ENCODE data around the gene ECE1. TPM values are rescaled to one million over a fixed set of nuclear protein-coding genes. Genes with fewer than 3 reads are reported as not detected.

ECE1 gene
- total RNA-seq (2021; ENCODE audit: unreplicated experiment) (192 TPM), Bru-seq, nascent RNA (percentile 72 among the genes with signal in this experiment), BruChase-seq, experiment 1, labeled RNA remaining after a 2-hour chase (percentile 65 among the genes with signal in this experiment), BruChase-seq, experiment 2, labeled RNA remaining after a 6-hour chase (percentile 77 among the genes with signal in this experiment)
- polyA plus RNA-seq (2012; ENCODE audit: insufficient read length), result 250 TPM
- long read RNA-seq, full-length matches to known transcripts, result 116 of 310 reads
- long read RNA-seq, partial matches to known transcripts, result 40 of 310 reads
- long read RNA-seq, other reads (novel, unspliced or antisense), result 154 of 310 reads

DNA sequence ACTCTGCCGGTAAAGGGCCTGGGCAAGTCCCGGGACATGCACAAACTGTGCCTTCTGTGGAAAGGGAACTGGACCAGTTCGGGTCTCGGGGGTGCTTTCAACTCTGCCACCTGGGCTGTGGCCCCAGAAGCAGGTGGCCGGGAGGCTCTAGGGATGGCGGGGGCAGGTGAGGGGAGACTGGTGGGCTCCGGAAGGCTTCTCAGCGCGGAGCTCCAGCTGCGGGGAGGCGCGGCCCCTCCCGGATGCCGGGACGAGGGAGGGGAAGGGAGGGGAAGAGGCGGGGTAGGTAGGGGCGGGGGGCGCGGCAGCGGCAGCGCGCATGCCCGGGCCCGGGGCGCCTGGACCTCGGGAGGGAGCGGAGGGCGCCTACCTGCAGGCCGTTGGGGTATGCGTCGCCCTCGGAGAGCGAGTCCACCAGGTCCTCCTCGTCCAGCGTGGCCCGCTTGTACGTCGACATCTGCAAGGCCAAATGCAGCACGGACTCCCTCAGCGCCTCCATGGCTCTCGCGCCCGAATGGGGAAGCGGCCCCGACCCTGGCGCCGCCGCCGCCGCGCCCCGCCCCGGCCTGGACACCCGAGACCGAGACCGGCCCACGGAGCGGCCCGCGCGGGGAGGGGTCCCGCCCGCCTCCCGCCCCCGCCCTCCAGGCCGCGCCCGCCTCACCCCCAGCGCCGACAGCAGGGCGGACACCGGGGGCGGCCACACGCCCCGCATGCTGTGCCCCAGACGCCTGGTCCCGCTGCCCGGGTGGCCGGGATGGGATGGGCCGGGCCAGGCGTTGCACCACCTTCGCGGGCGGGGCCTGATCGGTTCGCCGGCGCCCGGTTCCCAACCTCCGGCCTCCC, at the start of gene ECE1:
Gene ECE1 (minus strand): TSS at position 764 of the 846 bp plus-strand sequence. CDS start 49 bp downstream, at position 715.
- Histone ChIP-seq H3K27me3 (ENCODE audit: control insufficient read depth, insufficient read depth, low read length) (no peaks in the 10 kb centered on the region), H3K27ac (ENCODE audit: low read length) (peak within 1 kb of the TSS; percentile 84), H3K9me3 (ENCODE audit: control insufficient read depth, insufficient read depth, low read depth, low read length) (no peaks in the 10 kb centered on the region), H3K4me3 (ENCODE audit: low read depth in 2 of 2, low read length in 2 of 2) (peak within 1 kb of the TSS; percentile 66 to 85), H3K36me3 (ENCODE audit: control insufficient read depth, insufficient read depth, low read length) (no peaks in the 10 kb centered on the region), H3K4me1 (ENCODE audit: control insufficient read depth, insufficient read depth, low read length) (peaks cover 43% of the 10 kb centered on the region)
- ChIA-PET CTCF (no interaction called here), POLR2A (interaction anchor here (0.7 kb wide), 1 partner anchor 36 kb away, joined by 9 read pairs; no protein-coding TSS in a partner anchor)
- no peak for DNase-seq (ENCODE audit: low read depth, low spot score)
- peak; percentile 93 for ATAC-seq
- in situ Hi-C loops (cut with HindIII; ENCODE audit: low pct_unique_long_range_greater_than_20kb, low sequenced_read_pairs) (no loop called here), intact Hi-C loops (cut with micrococcal nuclease; ENCODE audit: unreplicated experiment) (no loop called here)
- TF ChIP-seq TCF7L2 (IDR thresholded peaks at IDR 0.05; ENCODE audit: low read depth, low read length), result no peak
- TF ChIP-seq, protein P1, sequence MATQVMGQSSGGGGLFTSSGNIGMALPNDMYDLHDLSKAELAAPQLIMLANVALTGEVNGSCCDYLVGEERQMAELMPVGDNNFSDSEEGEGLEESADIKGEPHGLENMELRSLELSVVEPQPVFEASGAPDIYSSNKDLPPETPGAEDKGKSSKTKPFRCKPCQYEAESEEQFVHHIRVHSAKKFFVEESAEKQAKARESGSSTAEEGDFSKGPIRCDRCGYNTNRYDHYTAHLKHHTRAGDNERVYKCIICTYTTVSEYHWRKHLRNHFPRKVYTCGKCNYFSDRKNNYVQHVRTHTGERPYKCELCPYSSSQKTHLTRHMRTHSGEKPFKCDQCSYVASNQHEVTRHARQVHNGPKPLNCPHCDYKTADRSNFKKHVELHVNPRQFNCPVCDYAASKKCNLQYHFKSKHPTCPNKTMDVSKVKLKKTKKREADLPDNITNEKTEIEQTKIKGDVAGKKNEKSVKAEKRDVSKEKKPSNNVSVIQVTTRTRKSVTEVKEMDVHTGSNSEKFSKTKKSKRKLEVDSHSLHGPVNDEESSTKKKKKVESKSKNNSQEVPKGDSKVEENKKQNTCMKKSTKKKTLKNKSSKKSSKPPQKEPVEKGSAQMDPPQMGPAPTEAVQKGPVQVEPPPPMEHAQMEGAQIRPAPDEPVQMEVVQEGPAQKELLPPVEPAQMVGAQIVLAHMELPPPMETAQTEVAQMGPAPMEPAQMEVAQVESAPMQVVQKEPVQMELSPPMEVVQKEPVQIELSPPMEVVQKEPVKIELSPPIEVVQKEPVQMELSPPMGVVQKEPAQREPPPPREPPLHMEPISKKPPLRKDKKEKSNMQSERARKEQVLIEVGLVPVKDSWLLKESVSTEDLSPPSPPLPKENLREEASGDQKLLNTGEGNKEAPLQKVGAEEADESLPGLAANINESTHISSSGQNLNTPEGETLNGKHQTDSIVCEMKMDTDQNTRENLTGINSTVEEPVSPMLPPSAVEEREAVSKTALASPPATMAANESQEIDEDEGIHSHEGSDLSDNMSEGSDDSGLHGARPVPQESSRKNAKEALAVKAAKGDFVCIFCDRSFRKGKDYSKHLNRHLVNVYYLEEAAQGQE (IDR thresholded peaks at IDR 0.05; ENCODE audit: insufficient read depth in 1 of 2, low read depth in 2 of 2, low read length in 1 of 2), result no peak
- peak; percentile 32; the same call in 1 of the 2 replicates for TF ChIP-seq SIN3A (IDR thresholded peaks at IDR 0.05; ENCODE audit: borderline replicate concordance, insufficient read depth, low read depth, low read length)
- TF ChIP-seq, protein P2, sequence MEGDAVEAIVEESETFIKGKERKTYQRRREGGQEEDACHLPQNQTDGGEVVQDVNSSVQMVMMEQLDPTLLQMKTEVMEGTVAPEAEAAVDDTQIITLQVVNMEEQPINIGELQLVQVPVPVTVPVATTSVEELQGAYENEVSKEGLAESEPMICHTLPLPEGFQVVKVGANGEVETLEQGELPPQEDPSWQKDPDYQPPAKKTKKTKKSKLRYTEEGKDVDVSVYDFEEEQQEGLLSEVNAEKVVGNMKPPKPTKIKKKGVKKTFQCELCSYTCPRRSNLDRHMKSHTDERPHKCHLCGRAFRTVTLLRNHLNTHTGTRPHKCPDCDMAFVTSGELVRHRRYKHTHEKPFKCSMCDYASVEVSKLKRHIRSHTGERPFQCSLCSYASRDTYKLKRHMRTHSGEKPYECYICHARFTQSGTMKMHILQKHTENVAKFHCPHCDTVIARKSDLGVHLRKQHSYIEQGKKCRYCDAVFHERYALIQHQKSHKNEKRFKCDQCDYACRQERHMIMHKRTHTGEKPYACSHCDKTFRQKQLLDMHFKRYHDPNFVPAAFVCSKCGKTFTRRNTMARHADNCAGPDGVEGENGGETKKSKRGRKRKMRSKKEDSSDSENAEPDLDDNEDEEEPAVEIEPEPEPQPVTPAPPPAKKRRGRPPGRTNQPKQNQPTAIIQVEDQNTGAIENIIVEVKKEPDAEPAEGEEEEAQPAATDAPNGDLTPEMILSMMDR (IDR thresholded peaks at IDR 0.05), result no peak
- TF ChIP-seq POLR2AphosphoS5 (IDR thresholded peaks at IDR 0.05; ENCODE audit: low read depth, low read length), result peak; percentile 59; the same call in 1 of the 2 replicates
- BruUV-seq (replicated peaks), result no TSS peak

DNA sequence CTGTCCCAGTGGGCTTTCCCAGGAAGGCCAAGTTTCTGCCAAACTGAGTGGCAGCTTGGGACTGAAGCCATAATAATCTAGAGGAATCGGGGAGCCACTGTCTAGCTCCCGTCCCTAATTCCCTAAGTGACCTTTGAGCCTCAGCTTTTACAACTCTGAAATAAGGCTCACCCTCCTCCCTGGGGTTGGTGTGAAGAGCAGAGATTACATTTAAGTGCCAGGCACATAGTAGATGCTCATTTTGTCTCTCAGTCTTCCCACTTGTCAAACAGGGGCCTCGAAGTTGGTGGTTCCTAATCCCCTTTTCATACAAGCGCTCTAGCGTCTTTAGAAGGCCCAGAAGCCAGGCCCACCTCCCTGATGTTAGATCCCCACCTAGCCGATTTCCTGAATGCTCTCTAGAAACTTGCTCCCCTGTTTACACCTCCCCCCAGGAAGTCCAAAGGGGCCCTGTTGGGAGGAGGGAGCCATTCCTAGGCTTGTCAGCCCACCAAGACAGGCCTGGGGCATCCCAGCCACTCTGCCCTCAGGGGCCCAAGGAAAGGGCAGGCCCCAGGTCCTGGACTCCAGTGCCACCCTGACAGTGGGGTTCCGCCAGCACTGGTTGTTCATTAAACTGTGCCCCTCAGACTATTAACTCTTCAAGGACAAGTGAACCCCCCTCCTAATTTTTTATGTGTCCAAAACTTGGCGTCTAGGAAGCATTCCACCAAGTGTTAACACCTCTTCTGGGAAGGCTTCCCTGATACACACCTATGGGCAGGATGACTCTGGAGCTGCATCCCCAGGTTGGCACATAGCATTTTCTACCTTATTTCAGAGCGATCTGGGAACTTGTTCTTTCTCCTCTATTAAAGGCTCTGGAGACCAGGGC, 49.3 kb upstream of the ECE1 start:
- intact Hi-C loops (cut with micrococcal nuclease; ENCODE audit: unreplicated experiment), result loop anchor here (5.0 kb wide), 1 partner anchor 37 kb away; no protein-coding TSS in a partner anchor
- ATAC-seq (no peak), DNase-seq (ENCODE audit: low read depth, low spot score) (no peak)
- CTCF ChIA-PET, result interaction anchor here (1.1 to 2.5 kb wide), 3 partner anchors 69 to 84 kb away, joined by 4 to 12 read pairs (median 7); no protein-coding TSS in a partner anchor
- Histone ChIP-seq H3K9me3 (ENCODE audit: control insufficient read depth, insufficient read depth, low read depth, low read length) (no peaks in the 10 kb centered on the region), H3K4me3 (ENCODE audit: low read depth in 2 of 2, low read length in 2 of 2) (no peak overlapping the region), H3K36me3 (ENCODE audit: control insufficient read depth, insufficient read depth, low read length) (no peaks in the 10 kb centered on the region; the same call in 1 of the 2 replicates), H3K4me1 (ENCODE audit: control insufficient read depth, insufficient read depth, low read length) (peaks cover 88% of the 10 kb centered on the region), H3K27ac (ENCODE audit: low read length) (peak overlapping the region; percentile 77), H3K27me3 (ENCODE audit: control insufficient read depth, insufficient read depth, low read length) (no peaks in the 10 kb centered on the region)
- BruUV-seq (replicated peaks), result no TSS peak
- in situ Hi-C loops (cut with HindIII; ENCODE audit: low pct_unique_long_range_greater_than_20kb, low sequenced_read_pairs), result no loop called here
- POLR2A ChIA-PET, result interaction anchor here (1.0 kb wide), 1 partner anchor 47 kb away, joined by 5 read pairs; no protein-coding TSS in a partner anchor
- TF ChIP-seq, protein P1 (IDR thresholded peaks at IDR 0.05; ENCODE audit: insufficient read depth in 1 of 2, low read depth in 2 of 2, low read length in 1 of 2), result no peak
- no peak for TF ChIP-seq POLR2AphosphoS5 (IDR thresholded peaks at IDR 0.05; ENCODE audit: low read depth, low read length)
- no peak for TF ChIP-seq TCF7L2 (IDR thresholded peaks at IDR 0.05; ENCODE audit: low read depth, low read length)
- TF ChIP-seq, protein P2 (IDR thresholded peaks at IDR 0.05), result no peak
- no peak for TF ChIP-seq SIN3A (IDR thresholded peaks at IDR 0.05; ENCODE audit: borderline replicate concordance, insufficient read depth, low read depth, low read length)
